Non-pigmented ciliary epithelial cell (primary cell): Measurements from ENCODE around the gene AQP2.

Experiments used
- DNase-seq: peaks from one replicate; pipeline ENCODE4 v3.0.0-alpha.2; 2010; ENCODE audit warnings: low read depth

AQP2 gene

GRCh38 chr12:49950273-49951251, at the start of gene AQP2:
TSS of gene AQP2 (plus strand) at chr12:49950737. CDS start at chr12:49950831, 94 bp downstream.
- no peak for DNase-seq

- DNase-seq = no peak
Measured at GRCh38 chr12:49901026-49901425, 49.5 kb upstream of the AQP2 start.

DNA sequence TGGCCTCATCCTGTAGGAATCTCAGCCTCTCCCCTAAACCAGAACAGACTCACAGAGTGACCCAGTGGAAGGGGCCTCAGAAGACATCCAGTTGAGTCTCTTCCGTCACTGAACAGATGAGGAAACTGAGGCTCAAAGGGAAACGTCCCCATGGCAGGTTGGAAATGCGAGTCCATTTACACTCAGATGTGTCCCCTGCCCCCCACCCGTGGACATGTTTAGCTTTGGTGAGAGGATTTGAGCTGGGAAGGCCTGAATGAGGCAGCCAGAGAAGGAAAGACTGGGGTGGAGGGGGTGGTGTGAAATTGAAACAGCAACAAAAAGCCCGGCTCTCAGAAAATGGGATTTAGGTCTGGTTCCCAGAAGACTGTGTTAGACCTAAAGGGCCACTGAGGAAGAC, 48.6 kb upstream of the AQP2 start:
- no peak for DNase-seq

- DNase-seq = no peak
Measured at GRCh38 chr12:49902399-49903350, 47.9 kb upstream of the AQP2 start.

- no peak for DNase-seq
Measured at GRCh38 chr12:49903351-49903699, 47.2 kb upstream of the AQP2 start.

DNA sequence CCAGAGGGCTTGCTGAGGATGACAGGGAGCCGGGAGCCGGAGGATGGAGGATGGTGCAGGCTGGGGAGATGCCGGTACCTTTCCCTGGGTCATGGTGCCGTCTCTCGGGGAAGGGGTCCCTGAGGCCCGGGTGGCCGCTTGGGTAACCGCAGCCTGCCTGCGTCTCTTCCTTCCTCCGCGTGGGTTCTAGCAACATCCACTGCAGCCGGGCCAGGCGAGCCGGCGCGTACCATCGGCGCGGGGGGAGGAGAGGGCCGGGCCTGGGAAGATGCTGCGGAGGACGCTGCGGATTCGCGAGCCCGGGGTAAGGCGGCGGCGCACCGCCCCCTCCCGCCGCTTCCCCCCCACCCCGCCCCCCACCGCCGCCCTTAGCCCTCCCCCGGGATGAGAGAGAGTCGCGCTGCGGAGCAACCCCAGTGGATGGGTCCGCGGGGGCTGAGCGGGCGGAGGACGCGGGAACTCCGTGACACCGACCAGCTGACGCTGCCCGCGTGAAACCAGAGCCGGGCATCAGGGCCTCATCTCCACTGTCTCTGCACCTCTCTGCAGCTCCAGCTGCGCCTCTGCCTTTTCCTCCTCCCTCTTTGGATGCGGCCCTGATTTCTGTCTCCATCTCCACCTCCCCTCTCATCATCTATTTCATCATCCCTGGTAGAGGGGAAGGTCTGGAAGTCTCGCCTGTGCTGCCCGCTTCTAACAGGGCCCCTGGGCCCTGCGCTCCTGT, 46.7 kb upstream of the AQP2 start, which contains the start of gene FAIM2:
TSS of gene FAIM2 (minus strand) at position 201 of the 724 bp plus-strand sequence. CDS start at position 93, 108 bp downstream.
- no peak for DNase-seq

DNA sequence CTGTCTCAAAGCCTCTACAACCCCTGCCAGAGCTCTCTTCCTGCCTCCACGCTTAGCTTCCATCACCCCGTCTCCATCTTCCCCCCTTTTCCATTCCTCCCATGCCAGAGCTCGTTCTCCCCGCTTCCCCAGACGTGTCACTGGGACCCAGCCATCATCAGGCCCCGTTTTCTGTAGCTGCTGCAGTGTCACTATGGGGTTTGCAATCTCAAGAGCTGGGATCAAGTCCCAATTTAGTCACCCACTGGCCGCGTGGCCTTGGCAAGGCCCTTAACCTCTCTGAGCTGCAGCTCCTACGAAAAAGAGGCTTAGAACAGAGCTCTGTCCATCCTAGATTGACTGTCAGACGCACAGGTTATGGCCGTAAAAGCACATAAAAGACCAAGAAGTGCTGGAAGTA, 45.9 kb upstream of the AQP2 start:
- DNase-seq = no peak

DNA sequence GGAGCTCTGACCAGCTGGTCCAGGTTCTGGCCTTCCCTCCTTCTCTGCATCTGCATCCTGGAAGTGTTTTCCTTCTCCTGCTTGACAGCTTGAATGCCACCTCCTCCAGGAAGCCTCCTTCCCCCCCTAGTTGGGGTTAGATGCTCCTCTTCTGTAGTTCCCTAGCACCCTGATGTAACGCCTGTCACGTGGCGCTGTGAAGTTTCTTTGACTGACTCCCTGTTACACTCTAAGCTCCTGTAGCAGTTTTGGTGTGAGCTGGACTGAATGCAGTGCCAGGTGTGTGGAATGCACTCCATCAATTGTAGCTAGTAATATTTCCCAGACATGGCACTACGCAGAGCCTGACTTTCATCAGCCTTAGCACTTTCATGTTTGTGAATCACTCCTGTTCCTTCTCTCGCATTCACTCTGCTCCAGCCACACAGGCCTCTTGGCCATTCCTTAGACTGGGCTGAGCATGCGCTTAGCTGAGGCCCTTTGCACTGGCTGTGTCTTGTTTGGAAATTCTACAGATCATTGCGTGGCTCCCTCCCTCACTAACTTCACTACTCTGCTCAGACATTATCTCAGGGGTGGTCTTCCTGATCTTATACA, 44.7 kb upstream of the AQP2 start:
- no peak for DNase-seq

GRCh38 chr12:49907352-49907751, 43.2 kb upstream of the AQP2 start:
- DNase-seq = no peak

- DNase-seq = no peak
Measured at GRCh38 chr12:49909356-49909755, 41.2 kb upstream of the AQP2 start.

DNA sequence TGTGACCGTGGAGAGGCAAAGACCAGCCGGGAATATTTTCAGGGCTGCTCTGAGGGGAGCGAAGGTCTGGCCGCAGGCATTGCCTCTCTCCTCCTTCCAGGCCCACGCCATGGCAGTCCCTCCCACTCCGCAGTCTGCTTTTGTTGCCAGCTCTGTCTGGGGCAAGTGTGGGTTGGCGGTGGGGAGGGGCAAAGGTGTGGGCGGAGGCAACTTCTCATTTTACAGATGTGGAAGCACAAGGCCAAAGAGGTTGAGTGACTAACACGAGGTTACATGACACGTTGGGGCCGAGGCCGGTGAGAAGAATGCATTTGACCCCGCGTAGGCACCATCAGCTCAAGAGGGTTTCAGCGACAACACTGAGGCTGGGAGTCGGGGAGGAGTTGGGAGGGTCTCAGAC, 40.7 kb upstream of the AQP2 start:
- DNase-seq = no peak

DNA sequence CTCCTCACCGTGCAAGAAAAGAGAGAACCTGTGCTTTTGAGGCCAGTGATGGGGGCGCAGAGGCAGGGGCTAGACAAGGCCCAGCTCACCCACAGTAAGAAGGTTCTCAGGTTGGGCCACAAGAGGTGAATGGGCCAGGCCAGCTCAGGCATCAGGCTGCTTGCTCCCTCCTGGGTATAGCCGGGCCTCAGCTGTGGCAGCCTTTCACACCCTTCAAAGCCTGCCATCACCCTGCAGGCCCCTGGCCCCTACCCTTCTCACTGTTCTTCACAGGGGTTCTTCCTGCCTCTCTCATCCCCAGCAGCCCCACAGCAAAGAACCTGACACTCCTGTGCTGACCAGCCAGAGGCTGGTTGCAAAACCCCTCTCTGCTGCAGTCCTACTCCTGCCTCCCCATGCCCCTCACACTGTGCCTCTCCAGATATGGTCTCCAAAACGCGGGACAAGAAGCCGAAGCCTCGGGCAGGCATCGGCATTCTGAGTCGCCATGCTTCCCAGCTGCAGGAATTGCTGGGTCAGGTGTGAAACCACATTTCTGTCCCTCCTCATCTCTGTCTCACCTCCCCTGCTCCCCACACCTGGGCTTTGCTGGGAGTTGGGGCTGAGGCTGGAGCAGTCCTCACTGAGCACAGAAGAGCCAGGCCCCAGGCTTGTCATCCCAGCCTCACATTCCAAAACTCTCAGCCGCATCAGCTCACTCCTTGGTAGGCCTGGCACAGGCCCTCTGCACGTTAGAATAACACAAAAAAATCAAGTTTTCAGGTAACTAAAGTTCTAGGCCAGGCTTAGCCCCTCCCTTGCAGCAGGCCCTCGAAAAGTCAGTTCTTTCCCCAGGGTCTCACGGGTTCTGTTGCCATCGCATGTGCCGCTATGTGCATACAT, 40.0 kb upstream of the AQP2 start:
- DNase-seq = no peak

- DNase-seq = no peak
Measured at GRCh38 chr12:49911213-49911605, 39.3 kb upstream of the AQP2 start.

GRCh38 chr12:49912345-49913255, 37.9 kb upstream of the AQP2 start:
- DNase-seq = no peak

- no peak for DNase-seq
Measured at GRCh38 chr12:49916129-49916919, 34.2 kb upstream of the AQP2 start.

- no peak for DNase-seq
Measured at GRCh38 chr12:49917166-49917787, 33.3 kb upstream of the AQP2 start.

- no peak for DNase-seq
Measured at GRCh38 chr12:49917788-49918173, 32.8 kb upstream of the AQP2 start.

DNA sequence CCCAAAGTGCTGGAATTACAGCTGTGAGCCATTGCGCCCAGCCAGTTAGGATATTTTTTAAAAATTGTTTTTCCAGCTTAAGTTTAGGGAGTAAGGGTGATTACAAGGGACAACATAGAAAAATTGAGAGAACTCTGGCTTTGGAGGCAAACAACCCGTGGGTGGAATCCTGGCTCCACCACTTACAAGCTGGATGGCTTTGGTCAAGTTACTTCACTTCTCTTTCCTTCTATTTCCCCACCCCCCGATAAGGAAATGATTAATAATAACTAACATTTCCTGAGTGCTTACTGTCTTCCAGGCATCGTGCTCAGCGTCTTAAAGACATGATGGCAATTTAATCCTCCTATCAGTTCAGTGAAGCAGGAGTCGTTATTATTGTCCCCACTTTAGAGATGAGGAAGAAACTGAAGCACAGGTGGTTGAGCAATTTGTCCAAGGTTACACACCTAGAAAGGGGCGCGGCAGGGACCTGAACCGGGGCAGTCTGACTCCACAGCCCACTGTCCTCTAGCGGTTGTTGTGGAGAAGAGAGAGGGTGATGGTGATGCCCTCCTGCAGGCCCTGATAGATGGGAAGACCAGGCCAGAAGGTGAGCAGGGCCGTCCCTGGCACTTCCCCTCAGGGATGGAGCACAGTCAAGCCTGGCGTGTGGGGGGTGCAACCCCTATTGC, 30.2 kb upstream of the AQP2 start:
- DNase-seq = peak; percentile 28
